ENCODE data around the gene COL11A2.

Gene COL11A2

GRCh38 chr6:33171880-33172687, 20.2 kb downstream of the COL11A2 start:
- DNase-seq (ENCODE audit: low spot score): no peak

GRCh38 chr6:33171016-33171879, 21.0 kb downstream of the COL11A2 start:
- no peak for DNase-seq (ENCODE audit: low spot score)

GRCh38 chr6:33170176-33171015, 21.9 kb downstream of the COL11A2 start:
- DNase-seq (ENCODE audit: low spot score): no peak

GRCh38 chr6:33169291-33170175, 22.7 kb downstream of the COL11A2 start:
- DNase-seq (ENCODE audit: low spot score): no peak

GRCh38 chr6:33168639-33169038, 23.6 kb downstream of the COL11A2 start:
- DNase-seq (ENCODE audit: low spot score): no peak

- DNase-seq (ENCODE audit: low spot score): no peak
These were observed 24.0 kb downstream of the COL11A2 start for GRCh38 chr6:33168284-33168601.

GRCh38 chr6:33167374-33168283, 24.6 kb downstream of the COL11A2 start:
- no peak for DNase-seq (ENCODE audit: low spot score)

- DNase-seq (ENCODE audit: low spot score): no peak
These were observed 25.5 kb downstream of the COL11A2 start for GRCh38 chr6:33166811-33167210.

- no peak for DNase-seq (ENCODE audit: low spot score)
These were observed 25.9 kb downstream of the COL11A2 start for GRCh38 chr6:33166363-33166762.

- DNase-seq (ENCODE audit: low spot score): no peak
These were observed 26.5 kb downstream of the COL11A2 start for GRCh38 chr6:33165581-33166258.

GRCh38 chr6:33164665-33165373, 27.4 kb downstream of the COL11A2 start:
- DNase-seq (ENCODE audit: low spot score): no peak

GRCh38 chr6:33164176-33164575, 28.1 kb downstream of the COL11A2 start:
- no peak for DNase-seq (ENCODE audit: low spot score)

GRCh38 chr6:33163540-33163939, 28.7 kb downstream of the COL11A2 start:
- no peak for DNase-seq (ENCODE audit: low spot score)

- peak; percentile 78 for DNase-seq (ENCODE audit: low spot score)
These were observed 30.6 kb downstream of the COL11A2 start for GRCh38 chr6:33161354-33162331.

- peak; percentile 60 for DNase-seq (ENCODE audit: low spot score)
These were observed 31.4 kb downstream of the COL11A2 start for GRCh38 chr6:33160728-33161344.

GRCh38 chr6:33160096-33160495, 32.2 kb downstream of the COL11A2 start:
- no peak for DNase-seq (ENCODE audit: low spot score)

- DNase-seq (ENCODE audit: low spot score): no peak
These were observed 35.3 kb downstream of the COL11A2 start for GRCh38 chr6:33156964-33157363.

Measured in hematopoietic multipotent progenitor cell treated with erythropoietin and hydrocortisone succinate and interleukin-3 and kit ligand, for 17 days (in vitro differentiated cells).